SU-DHL-6 (cell line): ENCODE results near the gene STK10.

Source experiments
- CTCF ChIP-seq: fragments of 200-600 bp; sonication (generic); IDR thresholded peaks from one replicate; pipeline ENCODE4 v1.5.1; 2017; ENCODE audit warnings: antibody characterized with exemption, mild to moderate bottlenecking, low read length, moderate library complexity; ENCODE audit not compliant: insufficient read depth, poor library complexity, severe bottlenecking
- EZH2phosphoT487 ChIP-seq: fragments of 200-600 bp; sonication (generic), shearing (Covaris generic); conservative IDR thresholded peaks from 2 replicates; pipeline ENCODE4 v1.6.1; 2018; ENCODE audit warnings: mild to moderate bottlenecking, antibody characterized with exemption, low read length, moderate library complexity, mixed read lengths

- TF ChIP-seq CTCF: no peak
- TF ChIP-seq EZH2phosphoT487: no peak
Measured at GRCh38 chr5:172127581-172127980, 60.4 kb downstream of the STK10 start.
